GM19193 (cell line): ENCODE data around the gene STXBP5.

Experiments
- POLR2A ChIP-seq: IDR thresholded peaks from 4 replicates; pipeline ENCODE4 v1.6.1; 2011; ENCODE audit not compliant: insufficient read depth, insufficient read length; ENCODE audit errors: extremely low read depth

STXBP5 gene

GRCh38 chr6:147214248-147215227, 10.3 kb downstream of the STXBP5 start:
- TF ChIP-seq POLR2A: no peak

DNA sequence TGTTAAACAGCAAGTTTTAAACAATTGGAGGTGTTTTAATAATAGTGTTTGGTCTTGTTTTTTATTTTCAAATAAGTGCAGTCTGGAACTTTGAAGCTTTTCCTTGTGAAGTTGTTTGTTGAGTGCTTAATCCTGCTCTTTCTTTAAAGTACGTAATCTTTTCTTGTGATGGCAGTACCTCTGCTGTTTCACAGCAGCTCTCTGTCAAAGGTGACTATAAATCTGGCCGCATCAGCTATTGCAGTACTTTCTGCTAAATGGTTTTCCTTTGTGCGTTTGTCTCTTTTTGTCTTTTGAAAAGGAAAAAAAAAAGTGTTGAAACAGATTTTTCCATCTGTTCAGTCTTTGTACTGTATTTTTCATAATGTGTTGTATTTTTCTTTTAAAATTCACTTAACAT, 12.7 kb downstream of the STXBP5 start:
- no peak for TF ChIP-seq POLR2A

- TF ChIP-seq POLR2A: no peak
Observed at GRCh38 chr6:147217840-147218404, 13.7 kb downstream of the STXBP5 start.

DNA sequence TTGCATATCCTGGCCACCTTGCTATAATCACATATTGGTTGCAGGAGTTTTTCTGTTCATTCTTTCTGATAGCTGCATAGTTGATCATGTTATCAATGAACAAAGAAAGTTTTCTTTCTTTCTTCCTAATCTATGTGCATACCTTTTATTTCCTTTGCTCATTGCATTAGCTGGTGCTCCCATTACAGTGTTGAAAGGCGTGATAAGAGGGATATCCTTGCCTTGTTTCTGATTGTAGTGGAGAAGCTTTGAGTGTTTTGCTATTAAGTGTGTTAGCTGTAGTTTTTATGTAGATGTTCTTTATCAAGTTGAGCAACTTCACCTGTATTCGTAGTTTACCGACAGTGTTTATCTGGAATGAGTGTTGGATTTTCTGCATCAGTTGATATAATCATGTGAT, 14.6 kb downstream of the STXBP5 start:
- TF ChIP-seq POLR2A: no peak

GRCh38 chr6:147219463-147219862, 15.2 kb downstream of the STXBP5 start:
- TF ChIP-seq POLR2A: no peak

- no peak for TF ChIP-seq POLR2A
Observed at GRCh38 chr6:147220345-147220744, 16.1 kb downstream of the STXBP5 start.

DNA sequence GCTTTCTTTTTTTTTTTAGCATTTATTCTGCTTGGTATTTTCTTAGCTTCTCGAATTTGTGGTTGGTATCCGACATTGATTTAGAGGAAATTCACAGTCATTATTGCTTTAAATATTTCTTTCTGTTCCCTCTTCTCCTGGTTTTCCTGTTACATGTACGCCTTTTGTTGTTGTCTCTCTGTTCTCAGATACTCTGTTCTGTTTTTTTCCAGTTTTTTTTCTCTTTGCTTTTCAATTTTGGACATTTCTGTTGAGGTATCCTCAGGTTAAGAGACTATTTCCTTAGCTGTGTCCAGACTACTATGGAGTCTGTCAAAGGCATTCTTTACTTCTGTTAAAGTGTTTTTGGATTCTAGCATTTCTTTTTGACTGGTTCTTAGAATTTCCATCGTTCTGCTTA, 17.5 kb downstream of the STXBP5 start:
- TF ChIP-seq POLR2A: no peak

- no peak for TF ChIP-seq POLR2A
Observed at GRCh38 chr6:147222160-147222838, 18.1 kb downstream of the STXBP5 start.

DNA sequence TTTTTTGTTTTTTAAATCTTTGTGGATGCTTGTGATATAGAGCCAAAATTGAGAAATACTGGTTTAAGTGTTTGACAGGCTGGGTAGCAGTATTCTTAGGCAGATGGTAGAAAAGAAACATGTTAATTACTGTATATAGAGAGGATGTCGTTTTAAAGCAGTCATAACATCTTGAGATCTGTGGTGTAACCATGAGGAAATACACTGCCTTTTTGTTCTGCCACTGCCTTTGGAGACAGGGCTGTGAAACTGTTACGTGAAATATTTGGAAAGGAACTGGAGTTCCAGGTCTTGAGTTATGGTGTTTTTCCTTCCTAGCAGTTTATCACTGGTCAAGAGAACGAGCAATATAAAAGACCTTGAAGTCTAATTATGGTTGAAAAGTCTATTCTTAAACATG, 19.5 kb downstream of the STXBP5 start:
- TF ChIP-seq POLR2A: no peak

GRCh38 chr6:147226163-147226724, 22.0 kb downstream of the STXBP5 start:
- no peak for TF ChIP-seq POLR2A

- no peak for TF ChIP-seq POLR2A
Observed at GRCh38 chr6:147226877-147227276, 22.7 kb downstream of the STXBP5 start.

DNA sequence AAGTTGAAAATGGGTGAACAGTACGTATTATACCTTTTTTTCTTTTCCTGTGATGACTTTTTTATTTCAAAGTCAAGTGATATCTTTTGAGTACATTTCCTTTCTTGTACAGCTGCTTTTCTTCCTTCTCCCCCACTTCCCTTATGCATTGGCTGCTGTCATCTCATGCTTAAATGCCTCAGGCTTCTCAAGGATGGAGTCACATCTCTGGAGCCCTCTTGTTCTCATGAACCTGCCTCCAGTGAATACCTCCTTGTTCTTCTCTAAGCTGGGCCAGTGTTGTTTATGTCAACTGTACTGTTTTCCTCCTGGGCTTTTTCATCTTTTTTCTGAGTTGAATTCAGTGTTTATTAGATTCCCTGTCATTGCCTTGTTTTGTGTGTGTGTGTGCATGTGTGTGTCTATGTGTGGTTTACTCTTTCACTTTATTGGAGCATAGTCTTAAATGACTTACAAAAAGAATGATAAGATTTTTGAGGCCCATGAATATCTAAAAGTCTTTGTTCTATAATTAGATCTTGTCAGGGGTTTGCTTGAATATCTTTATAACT, 23.6 kb downstream of the STXBP5 start:
- no peak for TF ChIP-seq POLR2A

DNA sequence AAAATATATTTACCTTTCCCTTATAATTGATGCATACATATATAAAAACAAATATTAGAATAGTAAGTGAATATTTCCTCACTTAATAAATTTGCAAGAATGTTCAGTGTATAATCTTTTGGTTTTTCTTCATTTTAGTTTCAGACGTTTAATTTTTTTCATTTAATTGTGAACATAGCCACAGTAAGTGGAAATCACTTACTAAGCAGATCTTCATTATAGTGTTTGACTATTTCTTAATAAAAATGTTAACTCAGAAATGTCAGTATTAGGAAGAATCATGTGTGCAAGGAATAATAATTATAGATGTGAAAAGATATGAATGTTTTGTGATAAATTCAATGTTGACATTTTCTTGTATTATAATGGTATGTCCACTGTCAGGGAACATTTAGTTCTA, 27.4 kb downstream of the STXBP5 start:
- no peak for TF ChIP-seq POLR2A

- no peak for TF ChIP-seq POLR2A
Observed at GRCh38 chr6:147234685-147235084, 30.5 kb downstream of the STXBP5 start.

DNA sequence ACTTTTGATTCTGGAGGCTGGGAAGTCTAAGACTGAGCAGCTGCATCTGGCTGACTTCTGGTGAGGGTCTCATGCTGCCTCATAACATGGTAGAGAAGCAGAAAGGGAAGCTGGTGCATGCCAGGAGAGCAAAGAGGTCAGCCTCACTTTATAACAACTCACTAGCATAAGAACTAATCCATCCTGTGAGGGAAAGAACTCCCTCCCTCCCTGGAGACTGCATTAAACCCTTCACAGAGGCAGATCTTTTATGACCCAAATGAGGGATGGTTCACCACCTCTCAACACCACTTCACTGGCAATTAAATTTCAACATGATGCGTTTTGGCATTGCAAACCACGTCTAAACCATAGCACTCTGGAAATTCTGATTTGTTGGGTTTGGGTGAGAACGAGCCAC, 33.9 kb downstream of the STXBP5 start:
- TF ChIP-seq POLR2A: no peak
